ENCODE data around the gene MAP1LC3B2.
A peak's percentile ranks its signal among the peaks of the same experiment; 100 is the strongest.

The MAP1LC3B2 gene

GRCh38 chr12:116533343-116534251, 25.6 kb upstream of the MAP1LC3B2 start:
- Mint-ChIP-seq H3K27me3 (no peaks in the 10 kb centered on the region), H3K4me1 (peaks cover 18% of the 10 kb centered on the region), H3K27ac (no peak overlapping the region), H3K4me3 (peak overlapping the region; percentile 92), H3K9me3 (no peaks in the 10 kb centered on the region), H3K36me3 (no peaks in the 10 kb centered on the region)

GRCh38 chr12:116534311-116535121, 24.7 kb upstream of the MAP1LC3B2 start:
- H3K9me3 Mint-ChIP-seq: no peaks in the 10 kb centered on the region
- H3K4me1 Mint-ChIP-seq: peaks cover 18% of the 10 kb centered on the region
- H3K36me3 Mint-ChIP-seq: no peaks in the 10 kb centered on the region
- peak overlapping the region; percentile 92 for H3K4me3 Mint-ChIP-seq
- H3K27me3 Mint-ChIP-seq: no peaks in the 10 kb centered on the region
- no peak overlapping the region for H3K27ac Mint-ChIP-seq

GRCh38 chr12:116535241-116535640, 23.9 kb upstream of the MAP1LC3B2 start:
- peaks cover 18% of the 10 kb centered on the region for H3K4me1 Mint-ChIP-seq
- H3K9me3 Mint-ChIP-seq: no peaks in the 10 kb centered on the region
- H3K36me3 Mint-ChIP-seq: no peaks in the 10 kb centered on the region
- H3K27me3 Mint-ChIP-seq: no peaks in the 10 kb centered on the region
- no peak overlapping the region for H3K27ac Mint-ChIP-seq
- peak overlapping the region; percentile 92 for H3K4me3 Mint-ChIP-seq

- no peak overlapping the region for H3K4me3 Mint-ChIP-seq
- no peaks in the 10 kb centered on the region for H3K9me3 Mint-ChIP-seq
- no peaks in the 10 kb centered on the region for H3K27me3 Mint-ChIP-seq
- H3K4me1 Mint-ChIP-seq: peaks cover 17% of the 10 kb centered on the region
- H3K27ac Mint-ChIP-seq: no peak overlapping the region
- no peaks in the 10 kb centered on the region for H3K36me3 Mint-ChIP-seq
These were observed 21.9 kb upstream of the MAP1LC3B2 start for GRCh38 chr12:116537101-116537904.

GRCh38 chr12:116538076-116538591, 21.0 kb upstream of the MAP1LC3B2 start:
- Mint-ChIP-seq H3K9me3 (no peaks in the 10 kb centered on the region), H3K36me3 (no peaks in the 10 kb centered on the region), H3K27me3 (no peaks in the 10 kb centered on the region), H3K27ac (peak overlapping the region; percentile 25), H3K4me3 (no peak overlapping the region), H3K4me1 (peaks cover 10% of the 10 kb centered on the region)

GRCh38 chr12:116538682-116539305, 20.4 kb upstream of the MAP1LC3B2 start:
- Mint-ChIP-seq H3K4me1 (peaks cover 5% of the 10 kb centered on the region), H3K9me3 (no peaks in the 10 kb centered on the region), H3K36me3 (no peaks in the 10 kb centered on the region), H3K27me3 (no peaks in the 10 kb centered on the region), H3K4me3 (no peak overlapping the region), H3K27ac (no peak overlapping the region)

GRCh38 chr12:116539361-116539771, 19.8 kb upstream of the MAP1LC3B2 start:
- H3K4me1 Mint-ChIP-seq: peaks cover 3% of the 10 kb centered on the region
- H3K27ac Mint-ChIP-seq: no peak overlapping the region
- no peaks in the 10 kb centered on the region for H3K36me3 Mint-ChIP-seq
- no peaks in the 10 kb centered on the region for H3K9me3 Mint-ChIP-seq
- no peak overlapping the region for H3K4me3 Mint-ChIP-seq
- H3K27me3 Mint-ChIP-seq: no peaks in the 10 kb centered on the region

GRCh38 chr12:116539905-116540482, 19.2 kb upstream of the MAP1LC3B2 start:
- H3K36me3 Mint-ChIP-seq: no peaks in the 10 kb centered on the region
- H3K4me1 Mint-ChIP-seq: no peaks in the 10 kb centered on the region
- H3K4me3 Mint-ChIP-seq: no peak overlapping the region
- no peaks in the 10 kb centered on the region for H3K27me3 Mint-ChIP-seq
- H3K27ac Mint-ChIP-seq: no peak overlapping the region
- H3K9me3 Mint-ChIP-seq: no peaks in the 10 kb centered on the region

GRCh38 chr12:116540622-116541152, 18.5 kb upstream of the MAP1LC3B2 start:
- Mint-ChIP-seq H3K27ac (no peak overlapping the region), H3K36me3 (no peaks in the 10 kb centered on the region), H3K4me3 (no peak overlapping the region), H3K9me3 (no peaks in the 10 kb centered on the region), H3K27me3 (no peaks in the 10 kb centered on the region), H3K4me1 (no peaks in the 10 kb centered on the region)

- Mint-ChIP-seq H3K27me3 (no peaks in the 10 kb centered on the region), H3K27ac (no peak overlapping the region), H3K9me3 (no peaks in the 10 kb centered on the region), H3K36me3 (no peaks in the 10 kb centered on the region), H3K4me1 (no peaks in the 10 kb centered on the region), H3K4me3 (no peak overlapping the region)
These were observed 17.4 kb upstream of the MAP1LC3B2 start for GRCh38 chr12:116541547-116542344.

GRCh38 chr12:116542345-116542956, 16.7 kb upstream of the MAP1LC3B2 start:
- no peaks in the 10 kb centered on the region for H3K9me3 Mint-ChIP-seq
- no peaks in the 10 kb centered on the region for H3K27me3 Mint-ChIP-seq
- no peak overlapping the region for H3K4me3 Mint-ChIP-seq
- H3K36me3 Mint-ChIP-seq: no peaks in the 10 kb centered on the region
- H3K4me1 Mint-ChIP-seq: no peaks in the 10 kb centered on the region
- peak overlapping the region; percentile 52 for H3K27ac Mint-ChIP-seq

- H3K27me3 Mint-ChIP-seq: no peaks in the 10 kb centered on the region
- H3K4me1 Mint-ChIP-seq: no peaks in the 10 kb centered on the region
- H3K36me3 Mint-ChIP-seq: no peaks in the 10 kb centered on the region
- no peak overlapping the region for H3K4me3 Mint-ChIP-seq
- H3K27ac Mint-ChIP-seq: no peak overlapping the region
- no peaks in the 10 kb centered on the region for H3K9me3 Mint-ChIP-seq
These were observed 14.5 kb upstream of the MAP1LC3B2 start for GRCh38 chr12:116544656-116545055.

GRCh38 chr12:116545144-116545543, 14.0 kb upstream of the MAP1LC3B2 start:
- Mint-ChIP-seq H3K27ac (no peak overlapping the region), H3K9me3 (no peaks in the 10 kb centered on the region), H3K4me3 (no peak overlapping the region), H3K27me3 (no peaks in the 10 kb centered on the region), H3K4me1 (no peaks in the 10 kb centered on the region), H3K36me3 (no peaks in the 10 kb centered on the region)
